Activated CD8-positive, alpha-beta memory T cell treated with anti-CD3 and anti-CD28 coated beads, Interleukin-2, amount 50 U/mL, for 1 hour (primary cell): ENCODE results near the gene LRRC49.
"Not testable (repeated sequence)": the region's sequence is repeated elsewhere in the genome, so short reads cannot be mapped to it uniquely, and the experiment has no call there.

ENCODE experiments used
- DNase-seq: peaks from one replicate; pipeline ENCODE4 v3.0.0-alpha.2; 2020; ENCODE audit errors: extremely low read depth

Gene LRRC49, protein sequence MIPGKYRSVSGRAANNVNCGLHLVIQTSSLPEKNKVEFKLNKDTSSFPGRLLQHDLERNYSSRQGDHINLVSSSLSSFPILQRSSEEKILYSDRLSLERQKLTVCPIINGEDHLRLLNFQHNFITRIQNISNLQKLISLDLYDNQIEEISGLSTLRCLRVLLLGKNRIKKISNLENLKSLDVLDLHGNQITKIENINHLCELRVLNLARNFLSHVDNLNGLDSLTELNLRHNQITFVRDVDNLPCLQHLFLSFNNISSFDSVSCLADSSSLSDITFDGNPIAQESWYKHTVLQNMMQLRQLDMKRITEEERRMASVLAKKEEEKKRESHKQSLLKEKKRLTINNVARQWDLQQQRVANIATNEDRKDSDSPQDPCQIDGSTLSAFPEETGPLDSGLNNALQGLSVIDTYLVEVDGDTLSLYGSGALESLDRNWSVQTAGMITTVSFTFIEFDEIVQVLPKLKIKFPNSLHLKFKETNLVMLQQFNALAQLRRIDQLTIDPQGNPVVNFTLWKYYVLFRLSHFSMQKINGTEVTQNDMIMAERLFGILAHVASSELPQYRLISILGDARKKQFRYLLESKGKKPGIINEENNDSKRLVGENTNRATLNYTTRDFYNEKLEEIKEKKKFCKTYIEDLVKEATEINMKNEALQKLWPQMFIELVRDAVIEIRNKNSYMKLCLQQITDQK

GRCh38 chr15:70892002-70892911 is at the start of gene LRRC49, which contains the start of gene THAP10:
Gene LRRC49, plus strand, starts transcription at chr15:70892826. Its CDS starts 69 bp downstream, at chr15:70892895.
Gene THAP10, minus strand, starts transcription at chr15:70892433. Its CDS starts 161 bp downstream, at chr15:70892272.
- no peak for DNase-seq

- DNase-seq = no peak
These were observed 46.8 kb upstream of the LRRC49 start for GRCh38 chr15:70845602-70846360.

DNA sequence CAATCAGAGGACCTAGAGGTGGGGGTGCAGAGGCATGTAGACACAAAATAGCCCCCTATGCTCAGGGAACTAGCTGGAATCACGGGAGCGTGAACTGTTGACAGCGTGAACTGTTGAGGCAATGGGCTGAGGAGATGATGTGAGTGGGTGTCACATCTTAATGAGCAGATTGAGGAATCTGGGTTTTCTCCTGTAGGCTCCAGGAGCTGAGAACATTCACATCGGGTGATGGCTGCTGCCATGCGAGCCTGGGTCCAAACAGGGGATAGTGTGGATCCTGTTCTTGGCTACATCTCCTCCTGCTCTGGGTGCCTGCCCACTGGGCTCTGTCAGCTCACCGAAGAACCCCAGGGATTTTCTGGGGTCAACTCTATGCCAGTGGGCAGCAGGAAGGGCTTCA is 40.7 kb upstream of the LRRC49 start:
- DNase-seq = no peak

DNA sequence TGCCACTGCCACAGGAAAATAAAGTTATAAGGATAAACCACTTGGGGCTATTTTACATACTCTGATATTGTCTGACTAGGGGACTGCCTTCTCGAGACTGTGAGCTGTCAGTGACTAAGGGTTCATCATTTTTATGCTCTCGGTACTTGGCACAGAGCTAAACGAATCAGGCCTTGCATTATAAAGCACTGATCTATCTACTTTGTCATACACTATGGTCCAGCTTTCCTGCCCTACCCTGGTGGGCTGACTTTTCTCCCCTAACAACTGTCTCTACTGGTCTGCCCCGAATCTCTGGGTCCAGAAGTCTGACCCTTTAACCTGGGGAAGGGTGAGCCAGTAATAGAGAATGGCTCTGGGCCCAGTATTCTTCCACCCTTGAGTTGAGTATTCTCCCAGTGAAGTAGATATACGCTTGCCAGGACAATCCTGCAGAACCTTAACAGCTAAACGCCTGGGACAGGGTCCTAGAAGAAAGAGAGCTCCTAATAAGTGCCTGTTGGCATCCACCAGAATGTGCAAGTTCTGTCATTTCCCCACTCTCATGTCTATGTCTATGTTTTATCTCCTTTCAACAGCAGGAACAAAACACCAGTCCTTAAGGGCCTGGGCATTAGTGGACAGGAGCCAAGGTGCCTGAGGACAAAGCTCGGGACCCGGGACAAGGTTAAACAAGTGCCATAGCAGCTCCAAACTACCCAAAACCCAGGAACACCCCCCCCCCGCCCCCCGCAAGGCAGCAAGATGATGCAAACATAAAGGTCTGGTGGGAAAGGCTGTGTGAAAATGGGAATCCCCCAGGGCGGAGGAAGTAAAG is 39.9 kb upstream of the LRRC49 start:
- DNase-seq = no peak

DNA sequence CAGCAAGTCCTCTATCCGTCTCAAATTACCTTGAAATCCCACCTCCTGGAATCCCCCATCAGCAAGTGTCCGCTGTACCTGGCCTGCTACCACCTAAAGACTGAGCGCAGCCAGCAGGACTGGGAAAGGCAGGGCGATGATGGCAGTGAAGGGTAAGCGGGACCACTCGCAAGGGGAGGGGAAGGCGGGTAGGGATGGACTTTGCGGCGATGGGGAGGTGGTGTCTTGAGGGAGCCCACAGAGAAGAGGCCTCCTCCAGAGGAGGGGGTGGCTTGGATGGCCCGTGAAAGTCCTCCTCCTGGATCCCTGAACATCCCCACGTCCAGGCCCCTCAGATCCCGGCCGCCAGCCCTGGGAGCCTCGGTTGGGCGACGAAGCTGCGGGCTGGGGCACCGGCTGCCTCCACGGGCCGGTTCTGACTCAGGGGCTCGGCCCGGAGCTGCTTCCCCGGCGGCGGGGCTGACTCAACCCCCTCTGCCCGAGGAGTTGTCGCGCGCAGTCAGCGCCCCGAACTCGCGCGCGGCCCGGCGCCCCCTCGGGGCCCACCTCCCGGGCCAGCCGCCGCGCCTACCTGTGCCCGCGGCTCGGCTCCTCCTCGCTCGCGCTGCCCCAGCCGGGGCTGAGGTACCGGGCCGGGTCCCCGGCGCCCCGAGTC is 39.2 kb upstream of the LRRC49 start:
- no peak for DNase-seq

DNA sequence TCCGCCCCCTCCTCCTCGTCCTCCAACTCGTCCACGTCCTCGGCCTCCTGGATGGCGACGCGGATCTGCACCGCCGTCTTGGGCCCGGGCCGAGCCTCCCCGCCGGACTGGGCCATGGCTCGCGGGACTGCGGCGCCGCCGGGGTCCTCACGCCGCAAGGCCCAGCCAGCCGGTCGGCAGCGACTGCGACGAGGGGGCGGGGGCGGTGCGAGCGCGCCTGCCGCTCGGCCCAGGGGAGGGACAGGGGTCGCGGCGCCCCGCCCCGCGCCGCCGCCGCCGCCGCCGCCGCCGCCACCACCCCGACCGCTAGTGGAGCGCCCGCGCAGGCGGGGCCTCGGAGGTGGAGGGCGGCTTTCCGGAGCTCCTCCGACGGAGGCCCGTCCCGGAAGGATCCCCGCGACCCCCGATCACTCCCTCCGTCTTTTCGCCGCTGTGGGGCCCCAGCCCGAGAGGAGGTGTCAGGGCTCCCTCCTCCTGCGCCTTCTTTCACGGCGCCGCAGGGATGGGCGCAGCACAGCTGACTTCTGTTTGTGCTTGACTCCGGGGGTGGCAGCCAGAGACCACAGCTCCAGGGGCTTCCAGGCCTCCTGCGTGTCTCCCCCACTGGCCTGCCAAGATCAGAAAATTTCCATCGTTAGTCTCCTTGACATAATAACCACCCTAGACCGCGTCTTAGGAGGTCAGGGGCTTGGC is 38.5 kb upstream of the LRRC49 start, which contains the start of gene LARP6:
LARP6 (minus strand) TSS at position 185 of the 693 bp plus-strand sequence; CDS start at position 116, 69 bp downstream.
- no peak for DNase-seq

GRCh38 chr15:70854666-70854976 is 38.0 kb upstream of the LRRC49 start:
- DNase-seq = no peak

DNA sequence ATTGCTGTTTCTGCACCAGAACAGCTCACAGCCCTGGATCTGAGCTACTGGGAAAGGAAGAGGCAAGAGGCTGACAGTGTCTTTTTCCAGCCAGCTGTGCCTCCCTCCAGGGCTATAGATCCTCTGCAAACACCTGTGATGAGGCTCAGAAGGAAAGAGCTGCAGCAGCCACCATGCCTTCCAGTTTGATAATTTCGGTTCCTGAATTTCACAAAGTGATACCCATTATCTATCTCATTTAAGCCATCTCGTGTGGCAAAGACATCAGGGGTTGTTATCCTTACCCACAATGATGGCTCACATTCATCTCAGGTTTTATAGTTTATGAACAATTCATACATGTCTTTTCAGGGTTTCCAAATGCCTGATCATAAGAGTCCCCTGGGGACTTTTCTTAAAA is 36.9 kb upstream of the LRRC49 start:
- DNase-seq = no peak

GRCh38 chr15:70856177-70856883 is 36.3 kb upstream of the LRRC49 start:
- no peak for DNase-seq

- no peak for DNase-seq
These were observed 35.6 kb upstream of the LRRC49 start for GRCh38 chr15:70856884-70857561.

GRCh38 chr15:70857562-70858285 is 34.9 kb upstream of the LRRC49 start:
- no peak for DNase-seq

DNA sequence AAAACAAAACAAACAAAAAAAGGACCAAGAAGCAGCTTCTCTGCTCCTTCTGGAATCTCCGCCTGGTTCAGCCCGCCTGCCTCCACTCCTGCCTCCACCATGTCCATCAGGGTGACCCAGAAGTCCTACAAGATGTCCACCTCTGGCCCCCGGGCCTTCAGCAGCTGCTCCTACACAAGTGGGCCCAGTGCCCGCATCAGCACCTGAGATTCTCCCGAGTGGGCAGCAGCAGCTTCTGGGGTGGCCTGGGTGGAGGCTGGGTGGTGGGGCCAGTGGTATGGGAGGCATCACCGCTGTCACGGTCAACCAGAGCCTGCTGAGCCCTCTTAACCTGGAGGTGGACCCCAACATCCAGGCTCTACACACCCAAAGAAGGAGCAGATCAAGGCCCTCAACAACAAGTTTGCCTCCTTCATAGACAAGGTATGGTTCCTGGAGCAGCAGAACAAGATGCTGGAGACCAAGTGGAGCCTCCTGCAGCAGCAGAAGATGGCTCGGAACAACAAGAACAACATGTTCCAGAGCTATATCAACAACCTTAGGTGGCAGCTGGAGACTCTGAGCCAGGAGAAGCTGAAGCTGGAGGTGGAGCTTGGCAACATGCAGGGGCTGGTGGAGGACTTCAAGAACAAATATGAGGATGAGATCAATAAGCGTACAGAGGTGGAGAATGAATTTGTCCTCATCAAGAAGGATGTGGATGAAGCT is 33.9 kb upstream of the LRRC49 start:
- DNase-seq = not testable (repeated sequence)

DNA sequence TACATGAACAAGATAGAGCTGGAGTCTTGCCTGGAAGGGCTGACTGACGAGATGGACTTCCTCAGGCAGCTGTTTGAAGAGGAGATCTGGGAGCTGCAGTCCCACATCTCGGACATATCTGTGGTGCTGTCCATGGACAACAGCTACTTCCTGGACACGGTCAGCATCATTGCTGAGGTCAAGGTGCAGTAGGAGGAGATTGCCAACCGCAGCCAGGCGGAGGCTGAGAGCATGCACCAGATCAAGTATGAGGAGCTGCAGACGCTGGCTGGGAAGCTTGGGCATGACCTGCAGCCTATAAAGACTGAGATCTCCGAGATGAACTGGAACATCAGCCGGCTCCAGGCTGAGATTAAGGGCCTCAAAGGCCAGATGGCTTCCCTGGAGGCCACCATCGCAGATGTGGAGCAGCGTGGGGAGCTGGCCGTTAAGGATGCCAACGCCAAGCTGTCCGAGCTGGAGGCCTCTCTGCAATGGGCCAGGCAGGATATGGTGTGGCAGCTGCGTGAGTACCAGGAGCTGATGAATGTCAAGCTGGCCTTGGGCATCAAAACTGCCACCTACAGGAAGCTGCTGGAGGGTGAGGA is 33.2 kb upstream of the LRRC49 start:
- DNase-seq = no peak

DNA sequence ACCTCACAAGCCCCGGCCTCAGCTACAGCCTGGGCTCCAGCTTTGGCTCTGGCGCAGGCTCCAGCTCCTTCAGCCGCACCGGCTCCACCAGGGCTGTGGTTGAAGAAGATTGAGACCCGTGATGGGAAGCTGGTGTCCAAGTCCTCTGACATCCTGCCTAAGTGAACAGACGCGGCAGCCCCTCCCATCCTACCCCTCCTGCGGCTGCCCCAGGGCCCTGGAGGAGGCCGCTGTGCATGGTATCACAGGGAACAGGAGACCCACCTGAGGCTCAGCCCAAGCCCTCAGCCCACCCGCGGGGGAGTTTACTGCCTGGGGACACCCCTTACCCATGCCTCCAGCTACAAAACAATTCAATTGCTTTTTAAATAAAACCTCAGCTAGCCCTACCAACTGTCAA is 32.6 kb upstream of the LRRC49 start:
- no peak for DNase-seq

DNA sequence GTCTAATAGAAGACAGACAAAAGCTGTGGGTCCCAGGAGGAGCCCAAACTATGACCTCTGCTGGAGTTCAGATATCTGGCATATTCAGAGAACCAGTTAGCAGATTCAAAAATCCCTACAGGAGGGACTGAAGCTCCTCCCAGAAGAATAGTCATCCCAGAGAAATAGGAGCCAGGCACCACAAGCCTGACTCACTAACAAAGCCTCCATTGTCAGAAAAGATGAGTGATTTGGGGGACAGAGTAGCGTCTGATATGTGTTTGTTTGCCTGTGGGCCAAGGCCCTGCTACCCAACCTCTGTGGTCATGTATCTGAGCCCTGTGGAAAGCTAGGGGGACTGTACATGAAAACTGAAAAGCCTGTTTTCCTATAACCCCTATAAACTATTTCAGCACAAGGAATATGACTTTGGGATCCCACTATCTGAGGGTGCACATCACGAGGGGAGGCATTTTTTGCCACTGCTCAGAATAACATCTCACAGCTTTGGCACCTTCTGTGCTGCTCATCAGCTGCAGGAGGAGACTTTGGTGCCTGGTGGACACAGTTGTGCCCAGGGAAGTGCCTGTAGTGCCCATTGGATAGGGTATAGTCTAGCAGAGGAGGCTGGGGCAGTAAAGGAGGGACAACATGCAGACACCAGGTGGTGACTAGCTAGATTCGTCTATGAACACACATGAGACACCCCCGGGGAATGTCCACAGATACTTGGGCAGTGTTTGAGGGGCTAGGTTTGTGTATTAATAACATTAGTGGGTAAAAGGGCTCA is 29.0 kb upstream of the LRRC49 start:
- DNase-seq = no peak
